ENCODE measurements around the gene GLT8D1. TPM values are rescaled to one million over a fixed set of nuclear protein-coding genes. Genes with fewer than 3 reads are reported as not detected.

The GLT8D1 gene
- total RNA-seq (100 to 1,000 TPM; 107 to 117 TPM), polyA plus RNA-seq (ENCODE audit: insufficient read depth, low read depth, low replicate concordance) (165 TPM)
- long read RNA-seq, donor 1, transcript GLT8D1-201 (10 exons, 1,849 nt), result major isoform, 9 of 43 reads
- long read RNA-seq, donor 1, partial matches to known transcripts, result 16 of 43 reads
- long read RNA-seq, donor 1, other reads (novel, unspliced or antisense), result 13 of 43 reads
- long read RNA-seq, donor 2, partial matches to known transcripts, result 0 of 12 reads
- long read RNA-seq, donor 2, other reads (novel, unspliced or antisense), result 5 of 12 reads

- peaks cover 14% of the 10 kb centered on the region for H3K4me1 ChIP-seq
- H3K4me3 ChIP-seq, result peak within 1 kb of the TSS; percentile 89 to 94
- peak within 1 kb of the TSS; percentile 82 to 90 for H3K27ac ChIP-seq
- no peaks in the 10 kb centered on the region for H3K36me3 ChIP-seq (ENCODE audit: low read depth, missing control alignments)
- intact Hi-C loops (cut with DNase I; ENCODE audit: low total_unique reads), result no loop called here
- no peak for TF ChIP-seq CTCF (IDR thresholded peaks at IDR 0.05)
- TF ChIP-seq POLR2A (IDR thresholded peaks at IDR 0.05), result peak; percentile 17
- 0% methylated on average over 12 to 81 of the region's 94 CpGs for WGBS, 2 donors
- no peaks in the 10 kb centered on the region for H3K27me3 ChIP-seq
- peak; percentile 93 for DNase-seq
- H3K9me3 ChIP-seq, result no peaks in the 10 kb centered on the region
These were observed at the start of gene GLT8D1, which contains the start of gene SPCS1 for GRCh38 chr3:52705688-52706686. GLT8D1 (minus strand) TSS chr3:52705791; CDS start chr3:52700460, 5,331 bp downstream. SPCS1 (plus strand) TSS chr3:52706106; CDS start chr3:52706247, 141 bp downstream.

GRCh38 chr3:52754373-52754772 lies 48.8 kb upstream of the GLT8D1 start:
- no peak overlapping the region for H3K27ac ChIP-seq
- intact Hi-C loops (cut with DNase I; ENCODE audit: low total_unique reads), result no loop called here
- H3K4me1 ChIP-seq, result peaks cover 8% of the 10 kb centered on the region
- no peak overlapping the region for H3K4me3 ChIP-seq
- DNase-seq, result no peak
- no peaks in the 10 kb centered on the region for H3K36me3 ChIP-seq (ENCODE audit: low read depth, missing control alignments)
- 91 to 93% methylated on average over 4 of the region's 4 CpGs for WGBS, 2 donors
- no peak for TF ChIP-seq POLR2A (IDR thresholded peaks at IDR 0.05)
- TF ChIP-seq CTCF (IDR thresholded peaks at IDR 0.05), result no peak
- no peaks in the 10 kb centered on the region for H3K27me3 ChIP-seq
- no peaks in the 10 kb centered on the region for H3K9me3 ChIP-seq

GRCh38 chr3:52752045-52752660 lies 46.6 kb upstream of the GLT8D1 start:
- Histone ChIP-seq H3K4me1 (peaks cover 8% of the 10 kb centered on the region), H3K36me3 (ENCODE audit: low read depth, missing control alignments) (no peaks in the 10 kb centered on the region), H3K4me3 (no peak overlapping the region), H3K27ac (no peak overlapping the region), H3K27me3 (no peaks in the 10 kb centered on the region), H3K9me3 (no peaks in the 10 kb centered on the region)
- intact Hi-C loops (cut with DNase I; ENCODE audit: low total_unique reads), result no loop called here
- 89 to 93% methylated on average over 3 of the region's 3 CpGs for WGBS, 2 donors
- DNase-seq, result no peak
- TF ChIP-seq CTCF (IDR thresholded peaks at IDR 0.05) (no peak), POLR2A (IDR thresholded peaks at IDR 0.05) (no peak)

- H3K9me3 ChIP-seq, result no peaks in the 10 kb centered on the region
- DNase-seq, result no peak
- no peaks in the 10 kb centered on the region for H3K36me3 ChIP-seq (ENCODE audit: low read depth, missing control alignments)
- 86 to 91% methylated on average over 2 of the region's 2 CpGs for WGBS, 2 donors
- no peak overlapping the region for H3K27ac ChIP-seq
- TF ChIP-seq CTCF (IDR thresholded peaks at IDR 0.05) (no peak), POLR2A (IDR thresholded peaks at IDR 0.05) (no peak)
- H3K4me1 ChIP-seq, result no peaks in the 10 kb centered on the region
- no peaks in the 10 kb centered on the region for H3K27me3 ChIP-seq
- no peak overlapping the region for H3K4me3 ChIP-seq
- intact Hi-C loops (cut with DNase I; ENCODE audit: low total_unique reads), result no loop called here
These were observed 38.1 kb upstream of the GLT8D1 start for GRCh38 chr3:52743721-52744120.

Data from testis (tissue), 5 donors.